Measurements from ENCODE around the gene PANK1. TPM values are rescaled to one million over a fixed set of nuclear protein-coding genes. Genes with fewer than 3 reads are reported as not detected.

PANK1 gene
- total RNA-seq, 4 donors from 2014 or later = 6.3 to 9.6 (median 7.4) TPM

DNA sequence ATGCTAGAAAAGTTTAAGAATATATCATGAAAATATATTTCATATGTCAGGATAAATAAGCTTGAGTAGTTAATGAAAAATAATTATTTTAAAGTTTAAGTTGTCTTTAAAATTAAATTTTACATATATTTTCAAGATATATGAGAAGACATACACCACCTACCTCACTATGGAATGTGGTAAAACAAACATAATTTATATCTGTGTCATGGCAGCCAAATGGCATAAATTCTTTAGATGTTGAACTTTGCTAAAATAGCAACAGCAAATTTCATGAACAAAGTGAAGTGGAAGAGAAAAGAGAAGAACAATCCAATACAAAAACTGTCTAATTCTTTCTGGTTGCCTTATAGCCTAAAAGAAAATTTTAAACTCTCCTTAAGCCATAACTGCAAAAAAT lies 70.0 kb downstream of the PANK1 start:
- Histone ChIP-seq H3K27ac (no peak overlapping the region), H3K4me3 (no peak overlapping the region), H3K9me3 (peaks cover 0 to 3% (median 0%) of the 10 kb centered on the region in 4 donors), H3K4me1 (no peaks in the 10 kb centered on the region), H3K27me3 (no peaks in the 10 kb centered on the region), H3K36me3 (no peaks in the 10 kb centered on the region)
- DNase-seq (ENCODE audit: low spot score in 2 of 2) = no peak
- no peak for TF ChIP-seq EP300 (IDR thresholded peaks at IDR 0.05)
- TF ChIP-seq POLR2A (IDR thresholded peaks at IDR 0.05) = no peak
- TF ChIP-seq, protein P1, sequence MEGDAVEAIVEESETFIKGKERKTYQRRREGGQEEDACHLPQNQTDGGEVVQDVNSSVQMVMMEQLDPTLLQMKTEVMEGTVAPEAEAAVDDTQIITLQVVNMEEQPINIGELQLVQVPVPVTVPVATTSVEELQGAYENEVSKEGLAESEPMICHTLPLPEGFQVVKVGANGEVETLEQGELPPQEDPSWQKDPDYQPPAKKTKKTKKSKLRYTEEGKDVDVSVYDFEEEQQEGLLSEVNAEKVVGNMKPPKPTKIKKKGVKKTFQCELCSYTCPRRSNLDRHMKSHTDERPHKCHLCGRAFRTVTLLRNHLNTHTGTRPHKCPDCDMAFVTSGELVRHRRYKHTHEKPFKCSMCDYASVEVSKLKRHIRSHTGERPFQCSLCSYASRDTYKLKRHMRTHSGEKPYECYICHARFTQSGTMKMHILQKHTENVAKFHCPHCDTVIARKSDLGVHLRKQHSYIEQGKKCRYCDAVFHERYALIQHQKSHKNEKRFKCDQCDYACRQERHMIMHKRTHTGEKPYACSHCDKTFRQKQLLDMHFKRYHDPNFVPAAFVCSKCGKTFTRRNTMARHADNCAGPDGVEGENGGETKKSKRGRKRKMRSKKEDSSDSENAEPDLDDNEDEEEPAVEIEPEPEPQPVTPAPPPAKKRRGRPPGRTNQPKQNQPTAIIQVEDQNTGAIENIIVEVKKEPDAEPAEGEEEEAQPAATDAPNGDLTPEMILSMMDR (IDR thresholded peaks at IDR 0.05) = no peak

- Histone ChIP-seq H3K36me3 (no peaks in the 10 kb centered on the region), H3K27ac (no peak overlapping the region), H3K4me1 (no peaks in the 10 kb centered on the region), H3K27me3 (no peaks in the 10 kb centered on the region), H3K9me3 (peaks cover 0 to 3% (median 0%) of the 10 kb centered on the region in 4 donors), H3K4me3 (no peak overlapping the region)
- DNase-seq (ENCODE audit: low spot score in 2 of 2) = no peak
- TF ChIP-seq POLR2A (IDR thresholded peaks at IDR 0.05) (no peak), EP300 (IDR thresholded peaks at IDR 0.05) (no peak)
- TF ChIP-seq, protein P1 (IDR thresholded peaks at IDR 0.05) = no peak
- 16 to 17% methylated on average over 1 of the region's 1 CpG for WGBS, 2 donors
Observed at GRCh38 chr10:89574368-89574767, 70.7 kb downstream of the PANK1 start.

DNA sequence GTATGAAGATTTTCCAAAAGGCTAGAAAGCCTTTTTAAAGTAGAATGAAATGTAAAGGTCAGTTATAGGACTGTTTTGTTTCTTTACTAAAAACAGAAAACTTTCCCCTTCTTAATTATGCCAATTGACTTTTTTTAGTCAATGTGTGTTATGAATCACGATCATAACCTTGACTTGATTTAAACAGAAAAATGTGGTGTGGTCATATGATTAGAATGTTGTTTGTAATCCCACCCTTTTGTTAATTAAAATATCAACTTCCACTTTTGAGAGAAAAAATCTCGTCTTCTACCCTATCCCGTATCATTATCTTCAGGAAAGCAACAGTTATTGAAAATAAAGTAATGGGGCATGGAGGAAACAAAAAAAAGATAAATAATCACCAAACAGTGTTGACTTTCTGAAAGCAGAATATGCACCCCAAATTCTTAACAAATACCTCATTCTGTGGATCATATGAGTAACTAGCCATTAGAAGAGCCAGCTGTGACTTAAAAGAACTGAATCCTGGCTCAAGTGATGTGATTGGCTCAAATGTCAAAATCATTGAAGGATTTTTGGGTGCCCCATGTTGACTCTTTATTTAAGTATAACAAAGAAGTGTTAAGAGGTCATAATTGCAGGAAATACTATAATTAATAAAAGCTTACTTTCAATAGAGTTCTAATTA lies 77.3 kb downstream of the PANK1 start:
- 42 to 61% methylated on average over 3 of the region's 3 CpGs for WGBS, 2 donors
- Histone ChIP-seq H3K27ac (no peak overlapping the region), H3K4me1 (peaks cover 0 to 8% (median 0%) of the 10 kb centered on the region in 4 donors), H3K9me3 (no peaks in the 10 kb centered on the region), H3K36me3 (no peaks in the 10 kb centered on the region), H3K4me3 (no peak overlapping the region), H3K27me3 (no peaks in the 10 kb centered on the region)
- TF ChIP-seq POLR2A (IDR thresholded peaks at IDR 0.05) (no peak), EP300 (IDR thresholded peaks at IDR 0.05) (no peak)
- TF ChIP-seq, protein P1 (IDR thresholded peaks at IDR 0.05) = no peak
- no peak for DNase-seq (ENCODE audit: low spot score in 2 of 2)

GRCh38 chr10:89566992-89567391 lies 78.0 kb downstream of the PANK1 start:
- 37 to 45% methylated on average over 3 of the region's 3 CpGs for WGBS, 2 donors
- Histone ChIP-seq H3K27ac (no peak overlapping the region), H3K4me3 (no peak overlapping the region), H3K9me3 (no peaks in the 10 kb centered on the region), H3K4me1 (peaks cover 0 to 8% (median 0%) of the 10 kb centered on the region in 4 donors), H3K27me3 (no peaks in the 10 kb centered on the region), H3K36me3 (no peaks in the 10 kb centered on the region)
- TF ChIP-seq, protein P1 (IDR thresholded peaks at IDR 0.05) = no peak
- no peak for TF ChIP-seq POLR2A (IDR thresholded peaks at IDR 0.05)
- DNase-seq (ENCODE audit: low spot score in 2 of 2) = no peak

- Histone ChIP-seq H3K4me3 (no peak overlapping the region), H3K9me3 (no peaks in the 10 kb centered on the region), H3K4me1 (peaks cover 0 to 8% (median 0%) of the 10 kb centered on the region in 4 donors), H3K36me3 (no peaks in the 10 kb centered on the region), H3K27ac (no peak overlapping the region), H3K27me3 (no peaks in the 10 kb centered on the region)
- WGBS, 2 donors = 70 to 73% methylated on average over 10 of the region's 10 CpGs
- TF ChIP-seq POLR2A (IDR thresholded peaks at IDR 0.05) (no peak), EP300 (IDR thresholded peaks at IDR 0.05) (no peak)
- TF ChIP-seq, protein P1 (IDR thresholded peaks at IDR 0.05) = no peak
- DNase-seq (ENCODE audit: low spot score in 2 of 2) = no peak
Observed at GRCh38 chr10:89566095-89566950, 78.7 kb downstream of the PANK1 start.

Data from tibial nerve (tissue), 4 donors.